ENCODE results near the gene DGCR8.

The DGCR8 gene

DNA sequence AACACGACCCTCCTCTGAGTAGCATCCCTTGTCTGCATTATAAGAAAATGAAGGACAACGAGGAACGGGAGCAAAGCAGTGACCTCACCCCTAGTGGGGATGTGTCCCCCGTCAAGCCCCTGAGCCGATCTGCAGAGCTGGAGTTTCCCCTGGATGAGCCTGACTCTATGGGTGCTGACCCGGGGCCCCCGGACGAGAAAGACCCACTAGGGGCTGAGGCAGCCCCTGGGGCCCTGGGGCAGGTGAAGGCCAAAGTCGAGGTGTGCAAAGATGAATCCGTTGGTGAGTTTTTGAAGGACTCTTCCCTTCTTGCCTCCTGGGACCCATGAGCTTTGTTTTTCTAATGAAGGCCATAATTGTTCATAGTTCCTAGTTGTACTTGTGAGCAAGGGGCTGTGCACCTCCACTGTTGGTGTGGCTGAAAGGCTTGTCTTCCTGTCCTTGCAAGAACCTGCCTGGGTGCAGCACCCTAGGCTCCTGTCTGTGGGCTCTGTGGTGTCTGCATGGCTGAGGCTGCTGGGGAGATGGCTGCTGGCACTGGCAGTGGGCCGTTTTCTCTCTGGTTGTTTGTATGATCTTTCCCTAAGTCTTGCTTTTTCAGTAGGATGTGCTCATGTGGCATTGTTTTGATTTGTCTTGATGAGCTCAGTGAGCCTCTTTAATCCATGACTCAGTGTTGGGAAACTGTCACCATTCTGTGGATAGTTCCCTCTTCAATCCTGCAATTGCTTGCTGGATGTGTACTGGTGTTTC is 10.1 kb downstream of the DGCR8 start:
- no peak for DNase-seq (ENCODE audit: low read depth)

DNA sequence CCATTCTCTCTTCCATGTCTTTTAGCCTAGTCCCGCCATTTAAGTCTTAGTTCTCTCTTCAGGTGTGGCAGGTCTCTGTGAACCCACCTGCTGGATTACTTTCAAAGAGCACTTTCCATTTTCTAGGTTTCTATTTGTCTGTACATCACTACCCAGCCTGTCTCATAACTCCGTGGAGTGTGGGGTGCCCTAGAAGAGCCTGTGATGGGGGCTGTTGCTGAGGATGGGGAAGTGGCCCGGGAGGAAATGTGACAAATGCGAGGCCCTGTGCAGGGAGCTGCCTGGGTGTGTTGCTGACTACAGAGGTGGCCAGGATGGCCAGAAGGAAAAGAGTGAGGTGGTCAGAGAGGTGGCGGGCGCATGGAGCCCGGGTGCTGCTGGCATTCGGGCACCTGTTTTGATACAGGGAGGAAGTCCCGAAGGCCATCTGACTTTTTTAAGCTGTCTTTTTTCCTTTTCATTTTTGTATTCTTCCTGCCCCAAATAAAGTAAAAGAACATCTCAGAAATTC is 10.7 kb downstream of the DGCR8 start:
- DNase-seq (ENCODE audit: low read depth) = no peak

GRCh38 chr22:20091690-20092476 is 11.8 kb downstream of the DGCR8 start:
- no peak for DNase-seq (ENCODE audit: low read depth)

- no peak for DNase-seq (ENCODE audit: low read depth)
Observed at GRCh38 chr22:20092477-20092854, 12.4 kb downstream of the DGCR8 start.

- DNase-seq (ENCODE audit: low read depth) = no peak
Observed at GRCh38 chr22:20093418-20094196, 13.6 kb downstream of the DGCR8 start.

- no peak for DNase-seq (ENCODE audit: low read depth)
Observed at GRCh38 chr22:20094197-20094807, 14.3 kb downstream of the DGCR8 start.

GRCh38 chr22:20095521-20095920 is 15.5 kb downstream of the DGCR8 start:
- DNase-seq (ENCODE audit: low read depth) = no peak

DNA sequence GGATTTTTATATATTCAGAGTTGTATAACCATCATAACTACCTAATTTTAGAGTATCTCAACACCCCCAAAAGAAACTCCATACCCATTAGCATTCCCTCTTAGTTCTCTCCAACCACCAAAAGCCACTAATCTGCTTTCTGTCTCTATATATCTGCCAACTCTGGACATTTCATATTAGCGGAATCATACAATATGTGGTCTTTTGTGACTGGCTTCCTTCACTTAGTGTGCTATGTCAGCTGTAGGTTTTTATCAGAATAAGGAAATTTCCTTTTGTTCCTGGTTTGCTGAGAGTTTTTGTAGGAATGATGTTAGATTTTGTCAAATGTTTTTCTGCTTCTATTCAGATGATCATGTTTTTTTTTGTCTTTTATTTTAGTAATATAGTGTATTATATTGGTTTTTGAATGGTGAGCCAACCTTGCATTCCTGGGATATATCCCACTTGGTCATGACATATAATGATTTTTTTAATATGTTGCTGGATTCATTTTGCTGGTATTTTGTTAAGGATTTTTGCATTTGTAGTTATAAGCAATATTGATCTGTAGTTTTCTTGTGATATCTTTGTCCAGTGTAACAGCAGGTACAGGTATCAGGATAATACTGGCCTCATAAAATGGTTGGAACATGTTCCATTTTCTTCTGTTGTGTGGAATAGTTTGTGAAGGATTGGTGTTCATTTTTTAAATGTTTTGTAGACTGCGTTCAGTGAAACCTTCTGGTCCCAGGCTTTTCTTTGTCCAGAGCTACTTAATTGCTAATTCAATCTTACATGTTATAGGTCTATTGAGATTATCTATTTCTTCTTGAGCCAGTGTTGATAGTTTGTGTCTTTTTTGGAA is 16.8 kb downstream of the DGCR8 start:
- DNase-seq (ENCODE audit: low read depth) = no peak

GRCh38 chr22:20099099-20099711 is 19.2 kb downstream of the DGCR8 start:
- no peak for DNase-seq (ENCODE audit: low read depth)

DNA sequence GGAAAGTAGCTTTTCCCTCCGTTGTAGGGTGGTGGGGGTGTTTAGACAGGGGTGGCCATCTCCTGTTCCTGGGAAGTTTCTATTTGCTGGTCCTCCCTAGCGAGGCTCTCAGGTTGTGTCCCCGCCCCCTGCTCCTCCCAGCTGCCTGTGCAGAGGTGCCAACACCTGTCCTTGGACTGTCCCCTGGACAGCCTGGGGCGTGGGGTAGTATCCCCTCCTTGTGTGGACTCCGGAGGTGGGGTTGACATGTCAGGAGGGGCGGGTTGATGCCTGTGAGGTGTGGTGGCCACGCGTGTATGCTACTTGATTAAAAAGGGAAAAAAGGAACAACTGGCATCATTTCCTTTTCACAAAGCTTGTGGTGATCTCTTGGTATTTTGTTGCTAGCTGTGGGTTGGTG is 21.6 kb downstream of the DGCR8 start:
- DNase-seq (ENCODE audit: low read depth) = no peak

GRCh38 chr22:20102203-20102780 is 22.3 kb downstream of the DGCR8 start:
- no peak for DNase-seq (ENCODE audit: low read depth)

DNA sequence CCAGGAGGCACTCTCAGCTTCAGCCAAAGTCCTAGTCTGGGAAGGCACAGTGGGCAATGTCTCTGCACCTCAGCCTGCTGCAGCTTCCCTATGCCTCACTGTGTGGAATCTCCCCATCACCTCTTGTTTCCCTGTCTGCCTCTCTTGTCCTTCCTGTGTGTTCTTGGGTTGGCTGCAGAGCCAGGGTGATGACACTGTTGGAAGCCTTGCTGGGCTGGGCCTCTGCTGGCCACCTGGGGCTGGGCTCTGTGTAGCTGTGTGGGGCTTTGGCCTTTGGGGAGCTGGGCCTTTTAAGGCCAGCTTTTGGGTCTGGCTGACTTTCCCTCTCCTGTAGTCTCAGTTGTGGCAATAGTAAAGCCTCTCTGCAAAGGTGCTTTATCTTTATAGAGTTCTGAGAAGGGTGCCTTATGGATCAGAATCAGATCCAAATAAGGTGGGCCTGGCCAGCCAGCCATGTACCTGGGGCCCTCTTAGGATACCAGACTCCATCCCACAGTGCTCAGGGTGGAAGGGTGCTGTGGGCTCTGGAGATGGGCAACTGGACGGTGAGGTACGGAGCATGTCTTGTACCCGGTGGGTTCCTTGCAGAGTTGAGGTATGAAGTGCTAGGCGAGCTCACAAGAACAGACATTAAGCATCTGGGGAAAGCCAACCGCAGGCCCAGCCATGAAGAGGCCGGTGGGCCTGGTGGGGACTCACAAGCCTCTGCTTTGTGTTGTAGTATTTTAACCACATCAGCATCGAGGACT is 25.6 kb downstream of the DGCR8 start:
- DNase-seq (ENCODE audit: low read depth) = no peak

GRCh38 chr22:20106205-20106848 is 26.3 kb downstream of the DGCR8 start:
- DNase-seq (ENCODE audit: low read depth) = no peak

GRCh38 chr22:20106849-20107237 is 26.8 kb downstream of the DGCR8 start:
- no peak for DNase-seq (ENCODE audit: low read depth)

GRCh38 chr22:20107471-20107901 is 27.4 kb downstream of the DGCR8 start:
- DNase-seq (ENCODE audit: low read depth) = no peak

GRCh38 chr22:20107951-20108756 is 28.1 kb downstream of the DGCR8 start:
- no peak for DNase-seq (ENCODE audit: low read depth)

GRCh38 chr22:20108757-20109230 is 28.8 kb downstream of the DGCR8 start:
- no peak for DNase-seq (ENCODE audit: low read depth)
